ENCODE measurements around the gene GATA6.

GATA6 gene

GRCh38 chr18:22143347-22144340 lies 25.7 kb upstream of the GATA6 start:
- H3K27me3 ChIP-seq (ENCODE audit: control insufficient read depth in 3 of 3, insufficient read depth in 3 of 3, low read depth in 1 of 3, low read length in 3 of 3), result no peaks in the 10 kb centered on the region
- no peak overlapping the region for H3K23ac ChIP-seq (ENCODE audit: low read depth, low read length, poor library complexity)
- no peak overlapping the region for H3K4me2 ChIP-seq (ENCODE audit: insufficient read depth, low read length, poor library complexity, severe bottlenecking)
- H3K14ac ChIP-seq (ENCODE audit: low read length), result no peak overlapping the region
- H4K91ac ChIP-seq (ENCODE audit: low read depth, low read length, poor library complexity), result no peak overlapping the region
- no peak overlapping the region for H2BK120ac ChIP-seq (ENCODE audit: low read depth, low read length)
- no peak overlapping the region for H3K4ac ChIP-seq (ENCODE audit: low read length)
- DNase-seq (ENCODE audit: low spot score), result no peak
- H2AFZ ChIP-seq (ENCODE audit: low read length), result no peak overlapping the region
- H2BK15ac ChIP-seq (ENCODE audit: low read length), result no peak overlapping the region
- no peak overlapping the region for H2BK12ac ChIP-seq (ENCODE audit: low read length)
- H2AK5ac ChIP-seq (ENCODE audit: low read depth, low read length), result no peak overlapping the region
- no peak overlapping the region for H2BK5ac ChIP-seq (ENCODE audit: low read length)
- H3K9me3 ChIP-seq (replicated peaks in 1 of 2; ENCODE audit: control insufficient read depth in 2 of 2, insufficient read depth in 1 of 2, low read depth in 1 of 2, low read length in 2 of 2), result no peaks in the 10 kb centered on the region
- WGBS, 2 donors (ENCODE audit: extremely low coverage in 2 of 2, insufficient read length in 2 of 2, insufficient replicate concordance in 1 of 2), result no CpG with 5 or more reads among the region's 7 CpGs
- no peaks in the 10 kb centered on the region for H3K36me3 ChIP-seq (replicated peaks in 1 of 2; ENCODE audit: control insufficient read depth in 2 of 2, insufficient read depth in 2 of 2, low read length in 2 of 2)
- no peak overlapping the region for H3K27ac ChIP-seq (replicated peaks; ENCODE audit: low read length)
- H3K4me3 ChIP-seq (ENCODE audit: low read length in 2 of 2), result no peak overlapping the region
- H3K4me1 ChIP-seq (ENCODE audit: control insufficient read depth in 2 of 2, insufficient read depth in 1 of 2, low read depth in 1 of 2, low read length in 2 of 2), result peaks cover 0 to 2% of the 10 kb centered on the region in 2 donors
- no peaks in the 10 kb centered on the region for H3K79me1 ChIP-seq (ENCODE audit: low read depth, low read length)
- no peak overlapping the region for H3K18ac ChIP-seq (ENCODE audit: low read length)
- no peak overlapping the region for H3K9ac ChIP-seq (ENCODE audit: low read depth, low read length, poor library complexity)
- H4K8ac ChIP-seq (ENCODE audit: low read depth, low read length), result no peak overlapping the region

DNA sequence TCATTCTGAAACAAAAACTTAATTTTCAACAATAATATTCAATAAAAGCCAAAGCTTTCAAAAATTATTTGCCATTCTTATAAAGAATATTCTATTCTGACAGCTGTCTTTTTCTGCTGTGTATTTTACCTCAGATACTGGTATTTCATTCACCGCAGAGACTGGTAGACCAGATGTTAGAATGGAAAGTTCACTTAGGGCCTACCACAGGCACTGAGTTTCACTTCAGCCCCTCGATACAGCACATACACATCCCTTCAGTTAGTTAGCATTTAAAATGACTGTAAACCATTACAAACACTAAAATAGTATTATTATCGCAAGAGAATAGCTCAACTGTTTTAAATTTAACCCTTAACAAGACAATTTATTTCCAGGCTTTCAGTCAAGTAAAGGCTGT lies 24.2 kb upstream of the GATA6 start:
- H3K79me1 ChIP-seq (ENCODE audit: low read depth, low read length), result no peaks in the 10 kb centered on the region
- H3K27ac ChIP-seq (replicated peaks; ENCODE audit: low read length), result no peak overlapping the region
- no peak overlapping the region for H2AK5ac ChIP-seq (ENCODE audit: low read depth, low read length)
- no CpG with 5 or more reads among the region's 3 CpGs for WGBS, 2 donors (ENCODE audit: extremely low coverage in 2 of 2, insufficient read length in 2 of 2, insufficient replicate concordance in 1 of 2)
- no peak overlapping the region for H3K4me2 ChIP-seq (ENCODE audit: insufficient read depth, low read length, poor library complexity, severe bottlenecking)
- H3K36me3 ChIP-seq (replicated peaks in 1 of 2; ENCODE audit: control insufficient read depth in 2 of 2, insufficient read depth in 2 of 2, low read length in 2 of 2), result no peaks in the 10 kb centered on the region
- no peak overlapping the region for H2BK120ac ChIP-seq (ENCODE audit: low read depth, low read length)
- H3K9me3 ChIP-seq (replicated peaks in 1 of 2; ENCODE audit: control insufficient read depth in 2 of 2, insufficient read depth in 1 of 2, low read depth in 1 of 2, low read length in 2 of 2), result no peaks in the 10 kb centered on the region
- no peak overlapping the region for H3K14ac ChIP-seq (ENCODE audit: low read length)
- no peaks in the 10 kb centered on the region for H3K27me3 ChIP-seq (ENCODE audit: control insufficient read depth in 3 of 3, insufficient read depth in 3 of 3, low read depth in 1 of 3, low read length in 3 of 3)
- no peak overlapping the region for H2BK5ac ChIP-seq (ENCODE audit: low read length)
- no peak overlapping the region for H4K8ac ChIP-seq (ENCODE audit: low read depth, low read length)
- H2AFZ ChIP-seq (ENCODE audit: low read length), result no peak overlapping the region
- no peak overlapping the region for H3K23ac ChIP-seq (ENCODE audit: low read depth, low read length, poor library complexity)
- H2BK15ac ChIP-seq (ENCODE audit: low read length), result no peak overlapping the region
- H3K4me3 ChIP-seq (ENCODE audit: low read length in 2 of 2), result no peak overlapping the region
- H2BK12ac ChIP-seq (ENCODE audit: low read length), result no peak overlapping the region
- no peak for DNase-seq (ENCODE audit: low spot score)
- no peak overlapping the region for H3K18ac ChIP-seq (ENCODE audit: low read length)
- H3K4me1 ChIP-seq (ENCODE audit: control insufficient read depth in 2 of 2, insufficient read depth in 1 of 2, low read depth in 1 of 2, low read length in 2 of 2), result no peaks in the 10 kb centered on the region
- H3K9ac ChIP-seq (ENCODE audit: low read depth, low read length, poor library complexity), result no peak overlapping the region
- H3K4ac ChIP-seq (ENCODE audit: low read length), result no peak overlapping the region
- no peak overlapping the region for H4K91ac ChIP-seq (ENCODE audit: low read depth, low read length, poor library complexity)

DNA sequence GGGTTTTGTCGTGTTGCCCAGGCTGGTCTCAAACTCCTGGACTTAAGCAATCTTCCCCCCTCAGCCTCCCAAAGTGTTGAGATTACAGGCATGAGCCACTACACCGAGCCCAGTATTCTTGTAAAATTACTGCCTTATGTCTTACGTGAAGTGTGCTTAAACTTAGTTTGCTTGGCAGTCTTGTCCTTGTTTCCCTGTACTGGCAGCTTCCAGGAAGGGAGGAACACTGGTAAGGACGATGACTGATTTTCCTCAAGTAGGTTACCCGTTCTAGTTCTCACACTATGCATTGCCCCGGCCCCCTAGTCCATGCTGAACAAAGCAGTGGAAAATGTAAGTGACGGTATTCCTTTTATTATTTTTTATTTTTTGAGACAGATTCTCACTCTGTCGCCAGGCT lies 19.7 kb upstream of the GATA6 start:
- Histone ChIP-seq H3K14ac (ENCODE audit: low read length) (no peak overlapping the region), H3K4ac (ENCODE audit: low read length) (no peak overlapping the region), H2BK12ac (ENCODE audit: low read length) (no peak overlapping the region), H2AFZ (ENCODE audit: low read length) (no peak overlapping the region), H3K4me3 (ENCODE audit: low read length in 2 of 2) (no peak overlapping the region), H3K27me3 (ENCODE audit: control insufficient read depth in 3 of 3, insufficient read depth in 3 of 3, low read depth in 1 of 3, low read length in 3 of 3) (no peaks in the 10 kb centered on the region), H3K36me3 (replicated peaks in 1 of 2; ENCODE audit: control insufficient read depth in 2 of 2, insufficient read depth in 2 of 2, low read length in 2 of 2) (no peaks in the 10 kb centered on the region), H2BK15ac (ENCODE audit: low read length) (no peak overlapping the region), H2AK5ac (ENCODE audit: low read depth, low read length) (no peak overlapping the region), H4K8ac (ENCODE audit: low read depth, low read length) (no peak overlapping the region), H3K79me1 (ENCODE audit: low read depth, low read length) (no peaks in the 10 kb centered on the region), H3K4me1 (ENCODE audit: control insufficient read depth in 2 of 2, insufficient read depth in 1 of 2, low read depth in 1 of 2, low read length in 2 of 2) (no peaks in the 10 kb centered on the region), H2BK5ac (ENCODE audit: low read length) (no peak overlapping the region), H4K91ac (ENCODE audit: low read depth, low read length, poor library complexity) (no peak overlapping the region), H3K9me3 (replicated peaks in 1 of 2; ENCODE audit: control insufficient read depth in 2 of 2, insufficient read depth in 1 of 2, low read depth in 1 of 2, low read length in 2 of 2) (no peaks in the 10 kb centered on the region), H3K18ac (ENCODE audit: low read length) (no peak overlapping the region), H3K27ac (replicated peaks; ENCODE audit: low read length) (no peak overlapping the region), H3K4me2 (ENCODE audit: insufficient read depth, low read length, poor library complexity, severe bottlenecking) (no peak overlapping the region), H3K23ac (ENCODE audit: low read depth, low read length, poor library complexity) (no peak overlapping the region), H2BK120ac (ENCODE audit: low read depth, low read length) (no peak overlapping the region), H3K9ac (ENCODE audit: low read depth, low read length, poor library complexity) (no peak overlapping the region)
- no CpG with 5 or more reads among the region's 8 CpGs for WGBS, 2 donors (ENCODE audit: extremely low coverage in 2 of 2, insufficient read length in 2 of 2, insufficient replicate concordance in 1 of 2)
- DNase-seq (ENCODE audit: low spot score), result no peak

GRCh38 chr18:22152093-22152492 lies 17.3 kb upstream of the GATA6 start:
- H2BK12ac ChIP-seq (ENCODE audit: low read length), result no peak overlapping the region
- WGBS, 2 donors (ENCODE audit: extremely low coverage in 2 of 2, insufficient read length in 2 of 2, insufficient replicate concordance in 1 of 2), result no CpG with 5 or more reads among the region's 10 CpGs
- no peak overlapping the region for H4K8ac ChIP-seq (ENCODE audit: low read depth, low read length)

More at GRCh38 chr18:22152093-22152492, 17.3 kb upstream of the GATA6 start:
- no peak overlapping the region for H3K9ac ChIP-seq (ENCODE audit: low read depth, low read length, poor library complexity)
- H2BK15ac ChIP-seq (ENCODE audit: low read length), result no peak overlapping the region
- H3K4ac ChIP-seq (ENCODE audit: low read length), result no peak overlapping the region
- H3K36me3 ChIP-seq (replicated peaks in 1 of 2; ENCODE audit: control insufficient read depth in 2 of 2, insufficient read depth in 2 of 2, low read length in 2 of 2), result no peaks in the 10 kb centered on the region
- H2AK5ac ChIP-seq (ENCODE audit: low read depth, low read length), result no peak overlapping the region
- no peak overlapping the region for H2AFZ ChIP-seq (ENCODE audit: low read length)
- no peak overlapping the region for H3K18ac ChIP-seq (ENCODE audit: low read length)
- H3K9me3 ChIP-seq (replicated peaks in 1 of 2; ENCODE audit: control insufficient read depth in 2 of 2, insufficient read depth in 1 of 2, low read depth in 1 of 2, low read length in 2 of 2), result no peaks in the 10 kb centered on the region
- DNase-seq (ENCODE audit: low spot score), result no peak
- no peaks in the 10 kb centered on the region for H3K79me1 ChIP-seq (ENCODE audit: low read depth, low read length)
- H2BK5ac ChIP-seq (ENCODE audit: low read length), result no peak overlapping the region
- H3K27me3 ChIP-seq (ENCODE audit: control insufficient read depth in 3 of 3, insufficient read depth in 3 of 3, low read depth in 1 of 3, low read length in 3 of 3), result no peaks in the 10 kb centered on the region
- no peak overlapping the region for H3K14ac ChIP-seq (ENCODE audit: low read length)
- no peak overlapping the region for H3K27ac ChIP-seq (replicated peaks; ENCODE audit: low read length)
- no peak overlapping the region for H3K4me2 ChIP-seq (ENCODE audit: insufficient read depth, low read length, poor library complexity, severe bottlenecking)
- no peak overlapping the region for H3K4me3 ChIP-seq (ENCODE audit: low read length in 2 of 2)
- no peak overlapping the region for H2BK120ac ChIP-seq (ENCODE audit: low read depth, low read length)
- H3K23ac ChIP-seq (ENCODE audit: low read depth, low read length, poor library complexity), result no peak overlapping the region
- no peaks in the 10 kb centered on the region for H3K4me1 ChIP-seq (ENCODE audit: control insufficient read depth in 2 of 2, insufficient read depth in 1 of 2, low read depth in 1 of 2, low read length in 2 of 2)
- H4K91ac ChIP-seq (ENCODE audit: low read depth, low read length, poor library complexity), result no peak overlapping the region
